Epithelial cell of esophagus (primary cell): Measurements from ENCODE around the gene TMEM63C.

Experiments used
- DNase-seq: peaks from one replicate; pipeline ENCODE4 v3.0.0; 2010; ENCODE audit warnings: low read depth
- H3K4me3 ChIP-seq: 2 replicates; pipeline ENCODE4 v1.5.1; 2011; ENCODE audit warnings: mild to moderate bottlenecking, low read length, control low read depth
- CTCF ChIP-seq: IDR thresholded peaks from 2 replicates; pipeline ENCODE4 v1.5.1; 2011; ENCODE audit warnings: low read depth, mild to moderate bottlenecking, low read length, control low read depth, inconsistent platforms; ENCODE audit not compliant: insufficient read depth; ENCODE audit errors: missing control alignments

TMEM63C gene

GRCh38 chr14:77249286-77249685, 67.7 kb downstream of the TMEM63C start:
- no peak overlapping the region for H3K4me3 ChIP-seq
- no peak for TF ChIP-seq CTCF
- DNase-seq, result no peak

- DNase-seq, result no peak
- TF ChIP-seq CTCF, result no peak
- H3K4me3 ChIP-seq, result no peak overlapping the region
Measured at GRCh38 chr14:77250927-77251326, 69.3 kb downstream of the TMEM63C start.

- DNase-seq, result no peak
- TF ChIP-seq CTCF, result no peak
Measured at GRCh38 chr14:77251870-77252269, 70.3 kb downstream of the TMEM63C start.

GRCh38 chr14:77253333-77254190, 72.0 kb downstream of the TMEM63C start:
- TF ChIP-seq CTCF, result no peak
- DNase-seq, result no peak
- no peak overlapping the region for H3K4me3 ChIP-seq

More at GRCh38 chr14:77251870-77252269, 70.3 kb downstream of the TMEM63C start:
- no peak overlapping the region for H3K4me3 ChIP-seq

- no peak for DNase-seq
- H3K4me3 ChIP-seq, result no peak overlapping the region
- no peak for TF ChIP-seq CTCF
Measured at GRCh38 chr14:77256694-77257093, 75.1 kb downstream of the TMEM63C start.

- no peak for TF ChIP-seq CTCF
- H3K4me3 ChIP-seq, result no peak overlapping the region
- no peak for DNase-seq
Measured at GRCh38 chr14:77257700-77258099, 76.1 kb downstream of the TMEM63C start.

- no peak for TF ChIP-seq CTCF
- no peak for DNase-seq
- H3K4me3 ChIP-seq, result no peak overlapping the region
Measured at GRCh38 chr14:77258566-77258965, 77.0 kb downstream of the TMEM63C start.
